ENCODE results near the gene CEACAM19.

The CEACAM19 gene

DNA sequence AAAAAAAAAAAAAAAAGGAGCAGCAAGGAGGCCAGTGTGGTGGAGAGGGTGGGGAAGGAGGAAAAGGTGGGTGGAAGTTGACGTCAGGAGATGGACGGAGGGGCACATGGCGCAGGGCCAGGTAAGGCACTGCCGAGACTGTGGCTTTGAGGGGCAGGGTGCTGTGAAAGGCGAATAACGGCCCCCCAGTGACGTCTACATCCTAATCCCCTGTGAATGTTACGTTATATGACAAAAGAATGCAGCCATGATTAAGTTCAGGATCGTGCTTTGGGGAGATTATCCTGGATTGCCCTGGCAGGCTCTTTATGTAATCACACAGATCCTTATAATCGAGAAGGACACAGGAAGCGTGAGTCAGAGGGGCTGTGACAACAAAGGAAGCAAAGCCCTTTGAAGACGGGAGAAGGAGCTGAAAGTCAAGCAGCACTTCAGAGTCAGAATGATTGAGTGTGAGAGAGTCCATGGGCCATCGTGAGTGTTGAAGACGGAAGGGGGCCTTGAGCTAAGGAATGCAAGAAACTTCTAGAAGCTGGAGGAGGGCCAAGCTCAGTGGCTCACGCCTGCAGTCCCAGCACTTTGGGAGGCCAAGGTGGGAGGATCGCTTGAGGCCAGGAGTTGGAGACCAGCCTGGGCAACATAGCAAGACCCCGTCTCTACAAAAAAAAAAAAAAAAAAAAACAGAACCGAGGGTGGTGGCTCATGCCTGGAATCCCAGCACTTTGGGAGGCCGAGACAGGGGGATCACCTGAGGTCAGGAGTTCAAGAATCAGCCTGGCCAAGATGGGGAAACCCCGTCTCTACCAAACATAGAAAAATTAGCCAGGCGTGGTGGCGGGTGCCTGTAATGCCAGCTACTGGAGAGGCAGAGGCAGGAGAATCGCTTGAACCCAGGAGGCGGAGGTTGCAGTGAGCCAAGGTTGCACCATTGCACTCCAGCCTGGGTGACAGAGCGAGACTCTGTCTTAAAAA lies 13.9 kb downstream of the CEACAM19 start:
- DNase-seq (ENCODE audit: low read depth): peak; percentile 42
- in situ Hi-C loops (cut with HindIII; ENCODE audit: low sequenced_read_pairs): no loop called here
- H3K4me3 ChIP-seq (ENCODE audit: low read depth, low read length): no peak overlapping the region
- TF ChIP-seq, protein P1, sequence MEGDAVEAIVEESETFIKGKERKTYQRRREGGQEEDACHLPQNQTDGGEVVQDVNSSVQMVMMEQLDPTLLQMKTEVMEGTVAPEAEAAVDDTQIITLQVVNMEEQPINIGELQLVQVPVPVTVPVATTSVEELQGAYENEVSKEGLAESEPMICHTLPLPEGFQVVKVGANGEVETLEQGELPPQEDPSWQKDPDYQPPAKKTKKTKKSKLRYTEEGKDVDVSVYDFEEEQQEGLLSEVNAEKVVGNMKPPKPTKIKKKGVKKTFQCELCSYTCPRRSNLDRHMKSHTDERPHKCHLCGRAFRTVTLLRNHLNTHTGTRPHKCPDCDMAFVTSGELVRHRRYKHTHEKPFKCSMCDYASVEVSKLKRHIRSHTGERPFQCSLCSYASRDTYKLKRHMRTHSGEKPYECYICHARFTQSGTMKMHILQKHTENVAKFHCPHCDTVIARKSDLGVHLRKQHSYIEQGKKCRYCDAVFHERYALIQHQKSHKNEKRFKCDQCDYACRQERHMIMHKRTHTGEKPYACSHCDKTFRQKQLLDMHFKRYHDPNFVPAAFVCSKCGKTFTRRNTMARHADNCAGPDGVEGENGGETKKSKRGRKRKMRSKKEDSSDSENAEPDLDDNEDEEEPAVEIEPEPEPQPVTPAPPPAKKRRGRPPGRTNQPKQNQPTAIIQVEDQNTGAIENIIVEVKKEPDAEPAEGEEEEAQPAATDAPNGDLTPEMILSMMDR (IDR thresholded peaks at IDR 0.05; ENCODE audit: low read depth, low read length, missing control alignments): no peak

DNA sequence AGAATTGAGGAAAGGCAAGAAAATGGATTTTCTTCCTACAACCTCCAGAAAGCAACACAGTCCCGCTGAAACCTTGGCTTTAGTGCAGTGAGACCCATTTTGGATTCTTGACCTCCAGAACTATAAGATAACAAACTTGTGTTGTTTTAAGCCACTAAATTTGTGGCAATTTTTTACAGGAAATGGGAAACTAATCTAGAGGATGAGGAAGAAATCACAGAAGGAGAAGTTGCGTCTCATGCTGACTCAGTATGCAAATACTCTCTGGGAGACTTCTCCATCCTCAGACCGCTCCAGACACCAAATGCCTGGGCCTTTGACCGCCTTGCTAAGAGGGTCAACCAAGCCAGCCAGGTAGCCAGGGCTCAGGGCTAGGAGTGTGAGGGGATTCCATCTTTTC lies 14.6 kb downstream of the CEACAM19 start:
- TF ChIP-seq, protein P1 (IDR thresholded peaks at IDR 0.05; ENCODE audit: low read depth, low read length, missing control alignments): no peak
- DNase-seq (ENCODE audit: low read depth): no peak
- in situ Hi-C loops (cut with HindIII; ENCODE audit: low sequenced_read_pairs): no loop called here
- no peak overlapping the region for H3K4me3 ChIP-seq (ENCODE audit: low read depth, low read length)

DNA sequence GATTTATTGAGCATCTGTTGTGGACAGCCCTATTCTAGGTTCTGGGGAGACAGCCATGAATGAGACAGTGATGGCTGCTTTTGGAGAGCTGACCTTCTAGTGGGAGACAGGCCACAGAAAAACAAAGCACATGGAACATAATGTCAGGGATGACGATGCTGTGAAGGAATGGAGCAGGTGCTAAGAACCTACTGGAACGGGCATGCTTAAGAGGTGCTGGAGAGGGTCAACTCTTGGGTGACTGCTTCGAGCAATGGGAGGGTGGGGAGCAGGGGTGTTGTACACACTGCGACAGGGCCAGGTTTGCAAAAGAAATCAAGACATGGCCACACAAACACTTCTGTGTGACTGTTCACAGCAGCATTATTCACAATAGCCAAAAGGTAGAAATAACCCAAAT lies 15.6 kb downstream of the CEACAM19 start:
- no peak for DNase-seq (ENCODE audit: low read depth)
- in situ Hi-C loops (cut with HindIII; ENCODE audit: low sequenced_read_pairs): no loop called here
- TF ChIP-seq, protein P1 (IDR thresholded peaks at IDR 0.05; ENCODE audit: low read depth, low read length, missing control alignments): no peak
- H3K4me3 ChIP-seq (ENCODE audit: low read depth, low read length): no peak overlapping the region

DNA sequence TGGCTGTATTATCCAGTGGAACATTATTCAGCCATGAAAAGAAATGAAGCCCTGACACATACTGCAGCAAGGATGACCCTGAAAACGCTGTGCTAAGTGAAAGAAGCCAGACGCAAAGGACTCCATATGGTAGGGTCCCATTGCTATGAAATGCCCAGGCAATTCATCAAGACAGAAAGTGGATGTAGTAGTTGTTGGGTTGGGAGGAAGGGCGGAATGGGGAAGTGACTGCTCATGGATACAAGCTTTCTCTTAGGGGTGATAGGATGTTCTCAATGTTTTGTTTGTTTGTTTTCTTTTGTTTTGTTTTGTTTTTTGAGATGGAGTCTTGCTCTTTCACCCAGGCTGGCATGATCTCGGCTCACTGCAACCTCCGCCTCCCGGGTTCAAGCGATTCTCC lies 16.6 kb downstream of the CEACAM19 start:
- TF ChIP-seq, protein P1 (IDR thresholded peaks at IDR 0.05; ENCODE audit: low read depth, low read length, missing control alignments): no peak
- DNase-seq (ENCODE audit: low read depth): no peak
- H3K4me3 ChIP-seq (ENCODE audit: low read depth, low read length): no peak overlapping the region
- in situ Hi-C loops (cut with HindIII; ENCODE audit: low sequenced_read_pairs): no loop called here

DNA sequence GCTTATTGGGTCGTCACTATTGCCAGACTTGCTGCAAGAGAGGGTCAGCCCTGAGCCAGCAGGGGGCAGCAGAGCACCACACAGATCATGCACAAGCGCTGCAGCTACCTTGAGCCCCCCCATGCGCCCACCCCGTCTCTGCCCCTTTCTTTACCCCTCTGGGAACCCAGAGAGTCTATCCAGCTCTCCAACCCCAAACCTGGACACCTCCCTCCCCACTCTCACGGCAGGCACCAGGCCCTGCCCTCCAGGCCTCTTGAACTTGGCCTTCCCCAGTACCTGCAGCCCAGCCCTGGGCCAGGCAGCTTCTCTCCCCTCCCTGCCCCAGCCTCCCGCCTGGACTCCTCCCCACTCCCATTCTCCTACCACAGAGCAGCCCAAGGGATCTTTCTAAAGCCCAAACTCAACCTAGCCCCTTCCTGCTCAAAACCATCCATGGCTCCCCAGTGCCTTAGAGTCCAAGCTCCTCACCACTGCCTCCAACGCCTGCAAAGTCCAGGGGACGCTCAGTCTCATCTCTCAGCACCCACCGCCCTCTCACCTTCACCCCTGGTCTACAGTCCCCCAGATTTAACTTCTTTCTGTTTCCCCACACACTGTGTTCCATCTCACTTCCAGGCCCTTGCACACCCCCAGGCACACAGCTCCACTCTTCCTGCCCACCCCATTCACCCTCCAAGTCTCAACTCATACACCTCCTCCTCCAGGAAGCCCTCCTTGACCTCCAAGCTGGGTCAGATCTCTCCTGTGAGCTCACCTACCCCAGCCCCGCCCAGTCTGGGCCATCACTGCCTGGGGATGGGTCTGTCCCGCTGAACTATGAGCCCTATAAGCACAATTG lies 18.2 kb downstream of the CEACAM19 start:
- peak; percentile 57 for DNase-seq (ENCODE audit: low read depth)
- in situ Hi-C loops (cut with HindIII; ENCODE audit: low sequenced_read_pairs): no loop called here
- TF ChIP-seq, protein P1 (IDR thresholded peaks at IDR 0.05; ENCODE audit: low read depth, low read length, missing control alignments): peak; percentile 93
- no peak overlapping the region for H3K4me3 ChIP-seq (ENCODE audit: low read depth, low read length)

DNA sequence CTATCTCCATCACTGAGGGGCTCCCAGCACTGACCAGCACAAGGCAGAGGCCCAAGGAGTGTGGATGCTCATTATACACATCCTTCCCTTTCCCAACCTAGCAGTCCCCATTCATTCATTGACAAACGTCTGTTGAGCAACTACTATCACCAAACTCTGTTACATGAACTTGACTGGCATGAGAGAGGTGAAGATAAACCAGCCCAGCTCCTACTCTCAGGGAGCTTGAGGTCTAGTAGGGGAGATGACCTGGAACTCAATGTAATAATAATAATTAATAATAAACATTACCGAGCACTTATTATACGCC lies 18.8 kb downstream of the CEACAM19 start:
- DNase-seq (ENCODE audit: low read depth): no peak
- in situ Hi-C loops (cut with HindIII; ENCODE audit: low sequenced_read_pairs): no loop called here
- H3K4me3 ChIP-seq (ENCODE audit: low read depth, low read length): no peak overlapping the region
- TF ChIP-seq, protein P1 (IDR thresholded peaks at IDR 0.05; ENCODE audit: low read depth, low read length, missing control alignments): no peak
